Tibial artery (tissue), 4 donors: ENCODE results near the gene SLC6A9.

Source experiments
- DNase-seq, 2 donors: peaks; one replicate each; pipeline ENCODE4 v3.0.0-alpha.2; 2019
- H3K27ac ChIP-seq, 2 donors: fragments of 200-600 bp; sonication (generic) in 1 of 2; 1 replicate in 1 of 2; 2 replicates in 1 of 2; pipeline ENCODE4 v1.5.1; 2018 to 2019; ENCODE audit warnings: mild to moderate bottlenecking in 1 of 2
- H3K27me3 ChIP-seq, 2 donors: fragments of 200-600 bp; sonication (generic) in 1 of 2; one replicate each; pipeline versions ENCODE4 v1.5.1 to v1.6.0; 2016 to 2019
- H3K36me3 ChIP-seq, 3 donors: fragments of 200-600 bp; sonication (generic) in 2 of 3; one replicate each; pipeline ENCODE4 v1.5.1; 2016 to 2019; ENCODE audit warnings: mild to moderate bottlenecking in 2 of 3
- H3K4me1 ChIP-seq, 4 donors: fragments of 200-600 bp; sonication (generic) in 2 of 4; 1 replicate in 3 of 4; 2 replicates in 1 of 4; pipeline ENCODE4 v1.5.1; 2016 to 2019
- H3K4me3 ChIP-seq, 2 donors: fragments of 200-600 bp; sonication (generic) in 1 of 2; 1 replicate in 1 of 2; 2 replicates in 1 of 2; pipeline ENCODE4 v1.5.1; 2018 to 2019; ENCODE audit warnings: mild to moderate bottlenecking in 2 of 2
- H3K9me3 ChIP-seq, 3 donors: fragments of 200-600 bp; sonication (generic) in 1 of 3; one replicate each; pipeline ENCODE4 v1.5.1; 2016 to 2019
- CTCF ChIP-seq, 2 experiments: fragments of 200-600 bp in 1 of 2; fragments of 450-650 bp in 1 of 2; IDR thresholded peaks; one replicate each; pipeline ENCODE4 v1.5.1; 2017 to 2019; ENCODE audit warnings: antibody characterized with exemption in 2 of 2, mild to moderate bottlenecking in 1 of 2, moderate library complexity in 1 of 2
- intact Hi-C: fragments of 100-400 bp; cut with DNase I; formaldehyde crosslinking; loops from one replicate; pipeline ENCODE4 v1.15.0; 2023; ENCODE audit warnings: low total_unique reads

Gene SLC6A9

GRCh38 chr1:43953361-43953760, 77.9 kb downstream of the SLC6A9 start:
- no peak overlapping the region for H3K4me3 ChIP-seq

GRCh38 chr1:43952731-43953346, 78.4 kb downstream of the SLC6A9 start:
- Histone ChIP-seq H3K4me1 (peaks cover 0 to 15% (median 12%) of the 10 kb centered on the region in 4 donors), H3K36me3 (peaks cover 16 to 44% (median 24%) of the 10 kb centered on the region in 3 donors), H3K27ac (no peak overlapping the region), H3K4me3 (no peak overlapping the region), H3K9me3 (no peaks in the 10 kb centered on the region), H3K27me3 (no peaks in the 10 kb centered on the region)
- TF ChIP-seq CTCF (IDR thresholded peaks at IDR 0.05), result no peak
- intact Hi-C loops, result no loop called here
- DNase-seq, result no peak

More at GRCh38 chr1:43953361-43953760, 77.9 kb downstream of the SLC6A9 start:
- Histone ChIP-seq H3K27ac (no peak overlapping the region), H3K4me1 (peaks cover 0 to 9% (median 7%) of the 10 kb centered on the region in 4 donors), H3K9me3 (no peaks in the 10 kb centered on the region), H3K36me3 (peaks cover 20 to 50% (median 30%) of the 10 kb centered on the region in 3 donors), H3K27me3 (no peaks in the 10 kb centered on the region)
- DNase-seq, result no peak
- no peak for TF ChIP-seq CTCF (IDR thresholded peaks at IDR 0.05)
- intact Hi-C loops, result no loop called here

- H3K36me3 ChIP-seq, result peaks cover under 1 to 29% (median 9%) of the 10 kb centered on the region in 3 donors
- H3K9me3 ChIP-seq, result no peaks in the 10 kb centered on the region
- H3K27me3 ChIP-seq, result no peaks in the 10 kb centered on the region
- no peak for TF ChIP-seq CTCF (IDR thresholded peaks at IDR 0.05)
- no peak overlapping the region for H3K4me3 ChIP-seq
- intact Hi-C loops, result no loop called here
- no peak overlapping the region for H3K27ac ChIP-seq
- no peak for DNase-seq
- H3K4me1 ChIP-seq, result peaks cover 0 to 23% (median 20%) of the 10 kb centered on the region in 4 donors
Observed at GRCh38 chr1:43951021-43951985, 80.0 kb downstream of the SLC6A9 start.

GRCh38 chr1:43949678-43950077, 81.6 kb downstream of the SLC6A9 start:
- DNase-seq, result no peak
- Histone ChIP-seq H3K4me3 (no peak overlapping the region), H3K36me3 (peaks cover 0 to 18% (median 6%) of the 10 kb centered on the region in 3 donors), H3K27me3 (no peaks in the 10 kb centered on the region), H3K27ac (no peak overlapping the region), H3K4me1 (peaks cover 0 to 37% (median 29%) of the 10 kb centered on the region in 4 donors), H3K9me3 (no peaks in the 10 kb centered on the region)
- no peak for TF ChIP-seq CTCF (IDR thresholded peaks at IDR 0.05)
- intact Hi-C loops, result loop anchor here (2.0 to 10.0 kb wide), 2 partner anchors 17 to 85 kb away; partner anchors contain the start of gene SLC6A9

GRCh38 chr1:43947874-43948437, 83.3 kb downstream of the SLC6A9 start:
- Histone ChIP-seq H3K4me1 (peaks cover 0 to 42% (median 29%) of the 10 kb centered on the region in 4 donors), H3K27ac (peak overlapping the region in 1 of 2 donors; percentile 94), H3K9me3 (no peaks in the 10 kb centered on the region), H3K4me3 (peak overlapping the region; percentile 73 to 74), H3K27me3 (no peaks in the 10 kb centered on the region), H3K36me3 (peaks cover 0 to 18% (median 6%) of the 10 kb centered on the region in 3 donors)
- intact Hi-C loops, result loop anchor here (2.0 to 10.0 kb wide), 3 partner anchors 19 to 87 kb away; partner anchors contain the start of genes ATP6V0B and SLC6A9
- no peak for DNase-seq
- no peak for TF ChIP-seq CTCF (IDR thresholded peaks at IDR 0.05)
